Measurements from ENCODE around the gene HSD11B2. TPM values are rescaled to one million over a fixed set of nuclear protein-coding genes. Genes with fewer than 3 reads are reported as not detected.

HSD11B2 gene
- total and polyA plus RNA-seq, 2 of the 8 experiments (the other 6 are each of a cell fraction or from before 2014, with no cell fraction given): 28.7 to 32.9 TPM

DNA sequence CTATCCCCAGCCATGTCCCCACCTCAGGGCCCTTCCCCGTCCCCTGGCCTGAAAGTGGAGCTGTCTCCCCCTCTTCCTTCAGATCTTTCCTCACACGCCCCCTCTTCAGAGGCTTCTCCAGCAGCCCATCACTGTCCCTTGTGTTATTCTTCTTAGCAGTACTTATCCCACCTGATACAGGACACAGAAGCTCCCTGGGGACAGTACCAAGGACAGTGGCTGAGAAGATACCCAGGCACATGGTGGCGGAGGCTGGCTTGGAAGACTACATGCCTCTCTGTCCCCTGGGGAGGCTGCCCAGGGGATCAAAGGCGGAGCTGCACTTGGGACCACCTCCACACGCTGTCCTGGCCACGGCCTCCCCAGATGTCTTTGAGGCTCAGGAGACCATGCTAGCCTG is 23.9 kb downstream of the HSD11B2 start:
- Histone ChIP-seq H4K8ac (ENCODE audit: extremely low read depth, insufficient read depth, low read length) (no peak overlapping the region), H3K4me3 (ENCODE audit: extremely low read depth in 1 of 4, insufficient read depth in 2 of 4, low read depth in 3 of 4, low read length in 4 of 4) (no peak overlapping the region), H2BK12ac (ENCODE audit: low read depth, low read length) (no peak overlapping the region), H2AK5ac (ENCODE audit: low read depth, low read length) (no peak overlapping the region), H3K4me1 (replicated peaks in 1 of 4; ENCODE audit: control insufficient read depth in 3 of 4, insufficient read depth in 4 of 4, low read length in 3 of 4) (no peaks in the 10 kb centered on the region; a peak in 1 of 7 replicates), H2BK5ac (ENCODE audit: low read depth, low read length) (no peak overlapping the region), H3K79me1 (ENCODE audit: low read depth, low read length) (peaks cover 4% of the 10 kb centered on the region; the same call in 1 of the 2 replicates), H4K20me1 (replicated peaks in 1 of 2; ENCODE audit: control insufficient read depth in 1 of 2, insufficient read depth in 2 of 2, low read length in 2 of 2) (peaks cover 13% of the 10 kb centered on the region in 2 experiments), H3K4me2 (ENCODE audit: insufficient read depth in 1 of 2, low read depth in 2 of 2, low read length in 2 of 2) (no peak overlapping the region), H3K9ac (replicated peaks in 1 of 4; ENCODE audit: extremely low read depth in 1 of 4, low read depth in 3 of 4, low read length in 3 of 4) (no peak overlapping the region), H3K9me3 (ENCODE audit: insufficient read depth in 2 of 2, low read depth in 1 of 2, low read length in 1 of 2) (no peaks in the 10 kb centered on the region), H3K18ac (ENCODE audit: extremely low read depth, low read length) (no peak overlapping the region), H3K79me2 (ENCODE audit: control insufficient read depth in 1 of 2, insufficient read depth in 2 of 2, low read length in 2 of 2) (no peaks in the 10 kb centered on the region), H3K23me2 (ENCODE audit: low read depth, low read length) (no peaks in the 10 kb centered on the region), H3K4ac (replicated peaks; ENCODE audit: insufficient read length, low read depth, low read length) (no peak overlapping the region), H4K5ac (ENCODE audit: insufficient read length, low read depth, low read length) (no peak overlapping the region), H3K36me3 (ENCODE audit: control insufficient read depth in 2 of 4, insufficient read depth in 4 of 4, low read length in 3 of 4) (peaks cover 0 to 5% (median 0%) of the 10 kb centered on the region in 4 experiments; a peak in 1 of 8 replicates), H2BK120ac (replicated peaks; ENCODE audit: low read depth, low read length) (no peak overlapping the region), H3K14ac (ENCODE audit: insufficient read length) (no peak overlapping the region), H3K27ac (ENCODE audit: low read depth, low read length) (no peak overlapping the region), H2AFZ (ENCODE audit: low read length) (no peak overlapping the region), H2BK20ac (ENCODE audit: low read length) (no peak overlapping the region), H3K56ac (replicated peaks; ENCODE audit: insufficient read length, low read depth, low read length) (no peak overlapping the region), H3K27me3 (replicated peaks in 1 of 4; ENCODE audit: control insufficient read depth in 3 of 4, extremely low read depth in 1 of 4, insufficient read depth in 3 of 4, low read length in 3 of 4) (no peaks in the 10 kb centered on the region), H3K23ac (ENCODE audit: insufficient read length) (no peak overlapping the region), H4K91ac (replicated peaks; ENCODE audit: insufficient read length, low read length) (no peak overlapping the region), H2BK15ac (ENCODE audit: low read length) (no peak overlapping the region)
- POLR2A ChIA-PET (ENCODE audit: partially characterized antibody): interaction anchor here (0.8 to 1.0 kb wide), 2 partner anchors 9 to 24 kb away, joined by 3 to 4 read pairs; partner anchors contain the start of gene HSD11B2
- CTCF ChIA-PET (ENCODE audit: partially characterized antibody): interaction anchor here (0.6 to 28.6 kb wide), 6 partner anchors 0 to 372 kb away, joined by 3 to 683 read pairs (median 6); partner anchors contain the start of genes HSD11B2 and TPPP3
- TF ChIP-seq POU5F1 (IDR thresholded peaks at IDR 0.05; ENCODE audit: low read depth, low read length) (no peak), ASH2L (IDR thresholded peaks at IDR 0.05; ENCODE audit: low read length) (no peak), CHD2 (IDR thresholded peaks at IDR 0.05; ENCODE audit: low read length) (no peak), SAP30 (IDR thresholded peaks at IDR 0.05; ENCODE audit: insufficient read depth, insufficient replicate concordance, low read length) (no peak), RXRA (IDR thresholded peaks at IDR 0.05; ENCODE audit: insufficient read depth, low read depth, low read length) (no peak), SIX5 (IDR thresholded peaks at IDR 0.05; ENCODE audit: low read depth, low read length) (no peak), SRF (IDR thresholded peaks at IDR 0.05; ENCODE audit: low read depth, low read length) (no peak), GABPA (IDR thresholded peaks at IDR 0.05; ENCODE audit: borderline replicate concordance, insufficient read depth, low read length) (no peak), SP1 (IDR thresholded peaks at IDR 0.05; ENCODE audit: low read depth, low read length) (no peak), TAF7 (optimal IDR thresholded peaks at IDR 0.05; ENCODE audit: borderline replicate concordance, low read depth, low read length) (no peak)
- TF ChIP-seq, protein P1, sequence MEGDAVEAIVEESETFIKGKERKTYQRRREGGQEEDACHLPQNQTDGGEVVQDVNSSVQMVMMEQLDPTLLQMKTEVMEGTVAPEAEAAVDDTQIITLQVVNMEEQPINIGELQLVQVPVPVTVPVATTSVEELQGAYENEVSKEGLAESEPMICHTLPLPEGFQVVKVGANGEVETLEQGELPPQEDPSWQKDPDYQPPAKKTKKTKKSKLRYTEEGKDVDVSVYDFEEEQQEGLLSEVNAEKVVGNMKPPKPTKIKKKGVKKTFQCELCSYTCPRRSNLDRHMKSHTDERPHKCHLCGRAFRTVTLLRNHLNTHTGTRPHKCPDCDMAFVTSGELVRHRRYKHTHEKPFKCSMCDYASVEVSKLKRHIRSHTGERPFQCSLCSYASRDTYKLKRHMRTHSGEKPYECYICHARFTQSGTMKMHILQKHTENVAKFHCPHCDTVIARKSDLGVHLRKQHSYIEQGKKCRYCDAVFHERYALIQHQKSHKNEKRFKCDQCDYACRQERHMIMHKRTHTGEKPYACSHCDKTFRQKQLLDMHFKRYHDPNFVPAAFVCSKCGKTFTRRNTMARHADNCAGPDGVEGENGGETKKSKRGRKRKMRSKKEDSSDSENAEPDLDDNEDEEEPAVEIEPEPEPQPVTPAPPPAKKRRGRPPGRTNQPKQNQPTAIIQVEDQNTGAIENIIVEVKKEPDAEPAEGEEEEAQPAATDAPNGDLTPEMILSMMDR (IDR thresholded peaks at IDR 0.05; ENCODE audit: control extremely low read depth in 1 of 3, insufficient read depth in 1 of 3, low read depth in 1 of 3, low read length in 3 of 3): no peak
- DNase-seq (ENCODE audit: low read depth in 1 of 2, low spot score in 2 of 2): no peak
- FAIRE-seq: no peak
- 91% methylated on average over 6 of the region's 6 CpGs; no CpG with 5 or more reads in 1 of the 2 experiments for WGBS, 2 experiments (ENCODE audit: extremely low coverage in 1 of 2, insufficient coverage in 1 of 2, insufficient read length in 1 of 2, insufficient replicate concordance in 2 of 2, low coverage in 1 of 2, low lambda C conversion rate in 2 of 2, missing lambda C conversion rate in 1 of 2)
